Activated T-helper 2 cell treated with anti-CD3 and anti-CD28 coated beads, Interferon-gamma antibody, Interleukin-2, Interleukin-4, amounts not matched to agents 10 μg/mL and 5 μg/mL and 100 μg/mL, durations not matched to agents 14 hours and 24 hours and 36 hours (primary cell): ENCODE data around the gene UBE2R2. TPM values are rescaled to one million over a fixed set of nuclear protein-coding genes. Genes with fewer than 3 reads are reported as not detected.
"Not testable (repeated sequence)": the region's sequence is repeated elsewhere in the genome, so short reads cannot be mapped to it uniquely, and the experiment has no call there.

Experiments
- DNase-seq: peaks from one replicate; pipeline ENCODE4 v3.0.0; 2021; ENCODE audit warnings: low spot score
- H3K27ac Mint-ChIP-seq: one replicate; pipeline ENCODE4 v1.8.0; 2021; ENCODE audit warnings: mixed read lengths
- H3K27me3 Mint-ChIP-seq: one replicate; pipeline ENCODE4 v1.8.0; 2021; ENCODE audit warnings: low read depth, mixed read lengths
- H3K36me3 Mint-ChIP-seq: one replicate; pipeline ENCODE4 v1.8.0; 2021; ENCODE audit warnings: low read depth, mixed read lengths
- H3K4me1 Mint-ChIP-seq: one replicate; pipeline ENCODE4 v1.8.0; 2021; ENCODE audit warnings: low read depth, mixed read lengths
- H3K4me3 Mint-ChIP-seq: one replicate; pipeline ENCODE4 v1.8.0; 2021; ENCODE audit warnings: low read depth, mild to moderate bottlenecking, moderate library complexity, mixed read lengths
- H3K9me3 Mint-ChIP-seq: one replicate; pipeline ENCODE4 v1.8.0; 2021; ENCODE audit warnings: mixed read lengths
- intact Hi-C: fragments of 100-400 bp; cut with micrococcal nuclease; formaldehyde crosslinking; loops from one replicate; pipeline ENCODE4 v1.15.1; 2023
- total RNA-seq: library from RNA; stranded (reverse); gene quantifications from 2 replicates; pipeline ENCODE4 v1.2.3, GENCODE V29; 2022

Gene UBE2R2, protein sequence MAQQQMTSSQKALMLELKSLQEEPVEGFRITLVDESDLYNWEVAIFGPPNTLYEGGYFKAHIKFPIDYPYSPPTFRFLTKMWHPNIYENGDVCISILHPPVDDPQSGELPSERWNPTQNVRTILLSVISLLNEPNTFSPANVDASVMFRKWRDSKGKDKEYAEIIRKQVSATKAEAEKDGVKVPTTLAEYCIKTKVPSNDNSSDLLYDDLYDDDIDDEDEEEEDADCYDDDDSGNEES
- 43.1 and 44.1 TPM in 2 replicates for total RNA-seq

DNA sequence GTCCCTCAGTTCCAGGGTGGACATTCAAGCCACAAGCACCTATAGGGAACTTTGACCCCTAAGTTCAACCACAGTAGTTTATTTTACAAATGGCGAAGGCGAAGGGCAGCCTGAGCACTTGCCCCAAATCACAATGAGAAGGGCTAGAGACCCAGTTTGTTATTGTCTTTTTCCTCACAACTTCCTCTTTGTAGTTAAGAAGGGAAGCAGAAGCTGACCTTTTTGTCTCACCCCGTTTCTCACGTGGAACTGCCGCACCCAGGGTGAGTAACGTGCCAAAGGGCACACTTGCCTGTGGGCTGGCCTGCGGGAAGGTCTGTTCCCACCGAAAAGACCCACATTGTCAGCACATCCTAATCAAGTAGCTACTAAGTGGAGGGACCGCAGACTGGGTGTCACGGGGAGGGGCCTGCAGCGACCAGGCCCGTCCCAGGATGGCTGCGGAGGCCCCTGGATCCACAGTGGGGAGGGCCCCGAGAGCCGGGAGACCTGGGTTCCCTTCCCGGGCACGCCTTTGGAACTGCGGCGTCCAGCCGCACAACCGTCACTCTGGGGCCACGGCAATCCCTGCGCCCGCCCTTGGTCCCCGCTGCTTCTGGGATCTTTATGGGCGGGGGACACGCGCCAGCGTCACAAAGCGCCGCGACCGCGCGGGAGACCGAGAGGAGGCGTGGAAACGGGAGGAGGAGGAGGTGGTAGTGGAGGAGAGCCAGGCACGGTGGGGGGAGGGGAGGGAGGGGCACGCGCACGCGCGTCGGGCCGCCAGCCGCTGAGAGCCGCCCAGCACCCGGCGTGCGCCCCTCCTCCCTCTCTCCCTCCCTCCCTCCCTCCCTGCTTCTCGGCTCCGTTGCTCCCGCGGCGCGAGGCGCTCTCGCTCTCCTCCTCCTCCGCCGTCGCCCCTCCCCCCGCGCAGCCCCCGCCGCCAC, at the start of gene UBE2R2:
Gene UBE2R2, plus strand, starts transcription at position 834 of the 926 bp plus-strand sequence. CDS start 598 bp downstream, outside the sequence.
- H3K36me3 Mint-ChIP-seq = peaks cover 18% of the 10 kb centered on the region
- peaks cover 38% of the 10 kb centered on the region for H3K4me1 Mint-ChIP-seq

DNA sequence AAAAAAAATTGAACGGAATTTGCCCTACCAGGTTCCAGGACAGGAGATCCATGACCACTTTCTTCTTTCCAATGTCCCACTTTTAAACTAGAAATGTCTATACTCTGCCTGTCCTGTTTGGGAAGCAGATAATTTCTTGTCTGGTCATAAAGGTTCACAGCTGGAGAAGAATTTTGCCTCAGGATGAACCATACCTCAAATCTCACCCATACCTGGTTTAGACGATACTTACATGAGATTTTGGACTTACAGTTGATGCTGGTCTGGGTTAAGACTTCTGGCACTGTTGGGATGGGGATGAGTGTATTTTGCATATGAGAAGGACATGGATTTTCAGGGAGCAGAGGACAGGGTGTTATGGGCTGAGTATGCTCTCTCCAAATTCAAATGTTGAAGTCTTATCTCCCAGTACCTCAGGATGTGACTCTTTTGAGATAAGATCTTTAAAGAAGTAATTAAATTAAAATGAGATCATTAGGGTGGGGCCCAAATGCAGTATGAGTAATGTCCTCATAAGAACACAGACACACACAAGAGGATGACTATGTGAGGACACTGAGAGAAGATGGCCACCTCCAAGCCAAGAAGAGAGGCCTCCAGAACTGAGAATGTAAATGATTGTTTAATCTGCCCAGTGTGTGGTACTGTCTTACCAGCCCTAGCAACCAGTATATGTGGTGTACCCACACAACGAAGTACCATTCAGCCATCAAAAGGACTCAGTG, 46.6 kb upstream of the UBE2R2 start:
- H3K4me3 Mint-ChIP-seq, H3K27me3 Mint-ChIP-seq, intact Hi-C loops, H3K27ac Mint-ChIP-seq, DNase-seq, H3K4me1 Mint-ChIP-seq, H3K9me3 Mint-ChIP-seq, H3K36me3 Mint-ChIP-seq: not testable (repeated sequence)

More for the DNA sequence above, at the start of gene UBE2R2:
- H3K9me3 Mint-ChIP-seq = no peaks in the 10 kb centered on the region
- intact Hi-C loops = loop anchor here (1.0 kb wide), 1 partner anchor 233 kb away; no protein-coding TSS in a partner anchor
- peak within 1 kb of the TSS; percentile 89 for H3K27ac Mint-ChIP-seq
- H3K27me3 Mint-ChIP-seq = peaks cover 2% of the 10 kb centered on the region
- peak within 1 kb of the TSS; percentile 82 for H3K4me3 Mint-ChIP-seq
- peak; percentile 91 for DNase-seq

DNA sequence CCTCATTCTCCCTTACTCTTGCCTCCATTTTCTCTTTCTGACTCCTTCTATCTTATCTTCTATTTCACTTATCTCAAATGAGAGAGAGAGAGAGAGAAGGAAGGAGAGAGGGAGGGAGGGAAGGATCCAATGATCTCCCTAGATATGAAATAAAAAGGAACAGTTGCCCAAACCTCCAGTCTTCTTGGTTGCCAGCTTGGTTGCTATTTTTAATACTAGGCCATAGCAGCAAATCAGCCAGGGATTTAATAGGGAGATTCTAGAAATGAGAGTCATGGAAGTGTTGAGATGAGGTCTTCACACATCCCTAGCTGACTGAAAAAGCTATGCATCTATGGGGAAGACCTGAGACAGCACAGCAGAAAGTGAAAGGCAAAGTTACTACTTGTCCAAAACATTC, 43.8 kb upstream of the UBE2R2 start:
- H3K27me3 Mint-ChIP-seq = peaks cover 18% of the 10 kb centered on the region
- H3K36me3 Mint-ChIP-seq, H3K27ac Mint-ChIP-seq, H3K4me3 Mint-ChIP-seq, intact Hi-C loops, H3K4me1 Mint-ChIP-seq, DNase-seq, H3K9me3 Mint-ChIP-seq: not testable (repeated sequence)

DNA sequence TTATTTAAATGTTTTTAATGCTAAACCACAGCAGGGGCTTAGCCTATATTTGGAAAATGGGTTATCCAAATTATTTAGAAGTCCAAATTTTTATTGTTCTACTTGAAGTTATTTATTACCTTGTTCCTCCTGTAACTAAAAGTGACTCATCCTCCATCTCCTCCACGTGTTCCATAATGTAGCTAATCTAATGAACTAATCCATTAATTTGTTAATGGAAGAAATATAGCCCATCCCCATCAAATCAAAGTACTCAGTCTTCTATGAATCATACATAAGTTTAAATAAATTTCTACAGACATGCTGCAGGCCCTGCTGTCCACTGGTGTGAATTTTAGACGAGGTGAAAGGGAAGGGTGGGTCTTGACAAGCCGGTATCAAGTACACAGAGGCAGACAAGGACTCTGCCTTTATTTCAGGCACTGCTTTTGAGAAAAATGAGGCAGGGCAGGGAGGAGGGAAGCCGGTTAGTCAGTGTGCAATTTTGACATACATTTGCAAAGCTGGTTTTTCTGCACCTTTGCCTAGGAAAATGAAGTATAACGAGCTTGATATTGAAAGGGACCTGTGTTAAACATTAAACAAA, 42.8 kb upstream of the UBE2R2 start:
- H3K36me3 Mint-ChIP-seq, H3K9me3 Mint-ChIP-seq, DNase-seq, intact Hi-C loops, H3K4me3 Mint-ChIP-seq, H3K27ac Mint-ChIP-seq: not testable (repeated sequence)
- peaks cover 20% of the 10 kb centered on the region for H3K27me3 Mint-ChIP-seq
- peaks cover 14% of the 10 kb centered on the region for H3K4me1 Mint-ChIP-seq

DNA sequence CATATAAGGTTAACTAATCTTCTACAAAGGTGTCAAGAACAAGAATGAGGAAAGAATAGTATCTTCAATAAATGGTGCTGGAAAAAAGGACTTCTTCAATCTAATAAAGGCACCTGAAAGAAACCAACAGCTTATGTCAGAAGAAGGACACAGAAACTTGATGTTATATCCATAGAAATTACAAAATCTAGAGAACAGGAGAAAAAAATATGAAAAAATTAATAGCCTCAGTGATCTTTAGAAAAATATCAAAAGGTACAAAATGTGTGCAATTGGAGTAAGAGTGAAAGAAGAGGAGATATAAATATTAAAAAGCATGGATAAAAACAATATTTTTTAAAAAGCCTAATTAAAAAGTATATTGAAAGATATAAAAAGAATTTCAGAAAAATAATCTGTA, 40.4 kb upstream of the UBE2R2 start:
- intact Hi-C loops = no loop called here
- Mint-ChIP-seq H3K9me3 (no peaks in the 10 kb centered on the region), H3K27ac (no peak overlapping the region), H3K27me3 (peaks cover 31% of the 10 kb centered on the region), H3K4me1 (peaks cover 8% of the 10 kb centered on the region), H3K4me3 (no peak overlapping the region), H3K36me3 (no peaks in the 10 kb centered on the region)
- no peak for DNase-seq

DNA sequence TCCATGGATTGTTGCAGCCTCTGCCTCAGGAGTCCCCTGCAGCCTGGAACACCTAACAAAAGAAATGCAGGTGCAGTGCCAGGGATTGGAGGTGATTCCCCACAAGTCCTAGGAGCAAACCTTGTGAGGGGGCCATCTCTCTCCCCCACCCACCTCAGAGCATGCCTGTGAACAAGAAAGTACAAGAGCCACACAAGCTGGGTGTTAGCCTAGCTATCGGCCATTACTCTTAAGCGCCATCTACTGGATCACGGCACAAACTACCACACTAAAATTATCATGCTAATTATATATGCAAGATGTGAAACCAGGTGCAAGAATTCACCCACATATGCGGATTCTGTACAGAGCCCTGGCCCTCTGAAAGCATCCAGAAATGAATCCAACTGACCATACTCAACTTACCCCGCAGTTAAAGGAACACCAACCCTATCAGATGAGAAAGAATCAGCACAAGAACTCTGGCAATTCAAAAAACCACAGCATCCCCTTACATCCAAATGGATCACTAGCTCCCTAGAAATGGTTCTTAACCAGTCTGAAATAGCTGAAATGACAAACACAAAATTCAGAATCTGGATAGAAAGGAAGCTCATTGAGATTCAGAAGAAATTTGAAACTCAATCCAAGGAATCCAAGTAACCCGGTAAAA, 38.1 kb upstream of the UBE2R2 start:
- DNase-seq = peak; percentile 45
- Mint-ChIP-seq H3K27me3 (peaks cover 34% of the 10 kb centered on the region), H3K9me3 (no peaks in the 10 kb centered on the region), H3K36me3 (no peaks in the 10 kb centered on the region), H3K4me1 (peaks cover 9% of the 10 kb centered on the region), H3K27ac (no peak overlapping the region), H3K4me3 (no peak overlapping the region)
- intact Hi-C loops = no loop called here

DNA sequence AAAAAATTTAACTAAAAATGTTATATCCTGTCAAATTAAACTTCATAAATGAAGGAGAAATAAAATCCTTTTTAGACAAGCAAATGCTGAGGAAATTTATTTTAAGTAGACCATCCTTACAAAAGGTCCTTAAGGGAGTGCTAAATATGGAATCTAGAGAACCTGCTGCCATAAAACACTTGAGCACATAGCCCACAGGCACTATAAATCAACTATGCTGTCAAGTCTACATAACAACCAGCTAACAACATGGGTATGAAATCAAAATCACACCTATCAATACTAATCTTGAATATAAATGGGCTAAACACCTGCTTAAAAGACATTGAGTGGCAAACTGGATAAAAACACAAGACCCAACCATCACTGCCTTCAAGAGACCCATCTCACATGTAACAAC, 36.7 kb upstream of the UBE2R2 start:
- Mint-ChIP-seq H3K9me3 (no peaks in the 10 kb centered on the region), H3K27ac (no peak overlapping the region), H3K27me3 (peaks cover 31% of the 10 kb centered on the region), H3K36me3 (no peaks in the 10 kb centered on the region), H3K4me3 (no peak overlapping the region), H3K4me1 (peaks cover 9% of the 10 kb centered on the region)
- no peak for DNase-seq
- intact Hi-C loops = loop anchor here (10.0 kb wide), 1 partner anchor 75 kb away; no protein-coding TSS in a partner anchor

DNA sequence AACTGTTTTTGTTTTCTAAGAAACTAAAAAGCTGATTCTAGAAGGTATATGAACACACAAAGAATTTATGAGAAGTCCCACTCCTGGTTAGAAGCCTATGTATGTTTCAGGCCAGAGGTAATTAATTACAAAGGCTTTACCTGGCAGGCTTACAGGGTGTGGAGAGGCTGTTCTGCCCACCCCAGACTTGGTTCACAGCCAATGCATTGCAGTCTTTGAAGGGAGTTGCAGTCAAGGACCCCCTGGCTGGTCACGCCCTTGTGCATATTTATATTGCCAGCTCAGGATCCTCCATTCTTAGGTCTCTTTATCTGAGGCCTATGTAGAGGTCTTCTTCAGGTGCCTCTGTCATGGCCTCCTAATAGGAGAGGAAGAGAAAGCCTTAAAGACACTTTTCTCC, 35.2 kb upstream of the UBE2R2 start:
- peaks cover 33% of the 10 kb centered on the region for H3K27me3 Mint-ChIP-seq
- no peak overlapping the region for H3K27ac Mint-ChIP-seq
- no peaks in the 10 kb centered on the region for H3K9me3 Mint-ChIP-seq
- no peak for DNase-seq
- peaks cover 7% of the 10 kb centered on the region for H3K4me1 Mint-ChIP-seq
- no peak overlapping the region for H3K4me3 Mint-ChIP-seq
- intact Hi-C loops = loop anchor here (10.0 kb wide), 1 partner anchor 73 kb away; no protein-coding TSS in a partner anchor
- no peaks in the 10 kb centered on the region for H3K36me3 Mint-ChIP-seq

DNA sequence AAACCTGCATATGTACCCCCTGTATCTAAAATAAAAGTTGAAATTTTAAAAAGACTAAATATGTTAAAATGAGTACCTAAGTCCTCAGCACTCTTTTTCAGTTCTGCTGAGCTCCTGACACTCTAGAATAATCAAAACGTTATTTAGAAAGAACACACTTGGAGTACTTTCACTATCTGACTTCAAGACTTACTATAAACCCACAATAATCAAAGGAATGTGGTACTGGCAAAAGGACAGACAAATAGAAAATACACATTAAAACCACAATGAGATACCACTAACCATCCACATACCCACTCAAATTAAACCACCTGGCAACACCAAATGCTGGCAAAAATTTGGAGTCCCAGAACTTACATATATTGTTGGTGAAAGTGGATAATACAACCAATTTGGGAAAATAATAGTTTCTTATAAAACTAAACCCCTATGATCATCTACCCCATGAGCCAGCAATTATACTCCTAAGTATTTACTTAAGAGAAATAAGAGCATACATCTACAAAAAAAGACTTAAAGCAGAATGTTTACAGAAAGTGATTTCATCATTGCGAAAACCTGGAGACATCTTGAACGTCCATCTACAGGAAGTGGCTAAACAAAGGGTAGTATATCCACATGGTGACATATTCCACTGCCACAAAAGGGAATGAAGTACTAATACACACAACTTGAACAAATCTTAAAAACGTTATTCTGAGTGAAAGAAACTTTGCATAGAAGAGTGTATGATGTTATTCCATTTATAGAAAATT, 34.4 kb upstream of the UBE2R2 start:
- no peaks in the 10 kb centered on the region for H3K36me3 Mint-ChIP-seq
- peaks cover 7% of the 10 kb centered on the region for H3K4me1 Mint-ChIP-seq
- intact Hi-C loops = loop anchor here (10.0 kb wide), 1 partner anchor 72 kb away; no protein-coding TSS in a partner anchor

DNA sequence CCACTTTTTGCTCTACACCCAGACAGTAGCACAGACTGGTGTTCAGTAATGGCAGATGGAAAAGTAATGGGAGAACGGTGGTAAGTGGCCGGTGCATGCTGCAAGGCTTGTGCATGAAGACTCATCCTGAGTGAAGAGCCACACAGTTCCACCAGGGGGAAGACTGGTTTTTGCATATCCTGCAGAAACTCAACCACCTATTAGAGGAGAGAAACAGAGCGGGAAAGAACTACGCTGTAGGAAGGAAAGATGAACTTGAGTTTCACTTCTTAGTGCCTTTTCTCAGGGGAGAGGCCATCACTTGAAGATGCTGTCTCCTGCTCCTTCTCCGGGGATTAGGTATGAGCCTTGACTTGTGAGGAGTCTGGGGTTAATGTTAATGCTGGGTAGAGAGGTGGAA, 31.0 kb upstream of the UBE2R2 start:
- Mint-ChIP-seq H3K27me3 (peaks cover 31% of the 10 kb centered on the region), H3K27ac (no peak overlapping the region), H3K9me3 (no peaks in the 10 kb centered on the region), H3K4me3 (no peak overlapping the region), H3K4me1 (peaks cover 1% of the 10 kb centered on the region), H3K36me3 (no peaks in the 10 kb centered on the region)
- DNase-seq = no peak
- intact Hi-C loops = loop anchor here (10.0 kb wide), 1 partner anchor 69 kb away; no protein-coding TSS in a partner anchor

More for the DNA sequence above, 34.4 kb upstream of the UBE2R2 start:
- H3K27me3 Mint-ChIP-seq = peaks cover 33% of the 10 kb centered on the region
- H3K4me3 Mint-ChIP-seq = no peak overlapping the region
- H3K27ac Mint-ChIP-seq = no peak overlapping the region
- H3K9me3 Mint-ChIP-seq = no peaks in the 10 kb centered on the region
- DNase-seq = no peak

DNA sequence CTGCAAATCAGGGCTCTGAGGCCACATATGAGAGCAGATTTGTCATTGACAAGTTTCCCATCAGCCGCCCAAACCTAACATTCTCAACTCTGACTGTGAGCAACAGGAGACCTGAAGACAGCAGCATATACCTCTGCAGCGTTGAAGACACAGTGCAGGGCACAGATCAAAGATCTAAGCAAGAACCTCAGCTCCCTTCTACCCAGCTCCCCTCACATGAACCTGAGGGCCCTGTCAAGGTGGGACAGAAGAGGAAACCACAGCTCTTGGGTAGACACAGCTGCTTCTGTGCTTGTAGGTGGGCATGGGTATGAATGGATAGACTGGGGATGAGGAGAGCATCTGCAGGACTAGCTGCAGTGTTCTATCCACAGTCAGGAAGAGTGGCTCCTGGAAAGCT, 30.3 kb upstream of the UBE2R2 start:
- Mint-ChIP-seq H3K27me3 (peaks cover 32% of the 10 kb centered on the region), H3K4me3 (no peak overlapping the region), H3K9me3 (no peaks in the 10 kb centered on the region), H3K4me1 (peaks cover 1% of the 10 kb centered on the region), H3K27ac (no peak overlapping the region), H3K36me3 (no peaks in the 10 kb centered on the region)
- intact Hi-C loops = loop anchor here (10.0 kb wide), 1 partner anchor 68 kb away; no protein-coding TSS in a partner anchor
- DNase-seq = no peak
